Left ventricle myocardium superior (tissue), 1 donor: Measurements from ENCODE around the gene ESD. TPM values are rescaled to one million over a fixed set of nuclear protein-coding genes. Genes with fewer than 3 reads are reported as not detected.

Source experiments
- total RNA-seq: library from RNA; stranded (reverse); fragmentation: NEBNext Ultra II Directional; extraction: Animal tissue kit (Norgen Biotek cat#: 25700); gene quantifications from one replicate; pipeline ENCODE4 v1.2.1, GENCODE V29; 2021
- donor health status: DM: no; HTN: yes; CAD: no; lungs with severe emphysema.

Gene ESD
- total RNA-seq, 1 donor from 2014 or later, result 102 TPM

Other genes starting within 250 kb of the ESD start
- 12.5 TPM for gene LRCH1, start 244.0 kb downstream of the ESD start, total RNA-seq
- 0.05 TPM for gene HTR2A, start 99.9 kb upstream of the ESD start, total RNA-seq